Right lung (tissue), 5 donors: Measurements from ENCODE around the gene PPIF. TPM values are rescaled to one million over a fixed set of nuclear protein-coding genes. Genes with fewer than 3 reads are reported as not detected.
"Not testable (repeated sequence)": the region's sequence is repeated elsewhere in the genome, so short reads cannot be mapped to it uniquely, and the experiment has no call there.

Experiments used
- DNase-seq, 2 donors: peaks; one replicate each; pipeline ENCODE4 v3.0.0-alpha.2; 2013
- polyA plus RNA-seq, 5 donors: library from polyadenylated mRNA; unstranded; fragments of 120-200 nt; gene quantifications; one replicate each; pipeline versions ENCODE4 v1.2.1 to v1.2.3, GENCODE V29; 2013; ENCODE audit warnings: inconsistent platforms in 1 of 5, low replicate concordance in 1 of 5; ENCODE audit not compliant: insufficient read length in 5 of 5, insufficient read depth in 1 of 5

The PPIF gene
- polyA plus RNA-seq, 5 donors: 29.7 to 34.7 (median 31.0) TPM

DNA sequence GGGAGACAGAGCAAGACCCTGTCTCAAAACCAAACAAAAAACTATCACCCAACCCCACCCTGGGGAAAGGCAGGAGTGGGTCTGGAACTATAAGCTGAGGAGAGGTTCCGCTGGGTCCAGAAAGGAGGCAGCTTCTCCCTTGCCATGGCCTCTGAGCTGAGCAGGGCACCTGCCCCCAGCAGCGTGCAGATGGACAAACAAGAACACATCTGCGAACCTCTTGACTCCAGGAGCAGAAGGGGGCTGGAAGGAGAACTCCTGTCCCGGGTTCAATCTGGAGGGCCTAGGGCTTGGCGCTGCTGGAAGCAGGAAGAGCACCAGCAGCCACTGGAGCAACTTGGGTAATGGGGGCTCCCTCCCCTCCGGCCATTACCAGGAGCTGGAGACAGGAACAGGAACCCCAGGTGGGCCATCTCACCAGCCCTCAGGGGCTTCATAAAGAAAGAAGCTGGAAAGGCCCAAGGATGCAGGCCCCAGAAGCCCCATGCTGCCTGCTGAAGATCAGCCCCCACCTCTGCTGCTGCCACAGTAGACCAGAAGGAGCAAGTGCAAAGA is 19.0 kb upstream of the PPIF start:
- DNase-seq: no peak

- DNase-seq: no peak
Observed at GRCh38 chr10:79328737-79329504, 18.3 kb upstream of the PPIF start.

DNA sequence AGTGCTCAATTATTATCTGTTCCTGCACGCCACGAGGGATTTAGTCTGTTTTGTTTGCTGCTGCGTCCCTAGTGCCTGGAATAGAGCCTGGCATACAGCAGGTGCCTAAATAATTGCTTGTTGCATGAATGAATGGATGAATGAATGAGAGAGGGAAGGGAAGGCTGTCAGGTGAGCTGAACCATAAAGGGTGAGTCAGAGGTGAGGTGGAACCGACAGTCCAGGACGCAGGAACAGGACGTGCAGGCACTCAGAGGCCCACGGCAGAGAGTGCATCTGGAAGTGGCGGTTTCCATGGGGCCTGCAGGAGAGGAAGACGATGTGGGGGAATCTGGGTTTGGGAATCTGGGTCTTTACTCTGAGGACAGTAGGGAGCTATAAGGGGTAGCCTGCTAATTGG is 17.7 kb upstream of the PPIF start:
- no peak for DNase-seq

DNA sequence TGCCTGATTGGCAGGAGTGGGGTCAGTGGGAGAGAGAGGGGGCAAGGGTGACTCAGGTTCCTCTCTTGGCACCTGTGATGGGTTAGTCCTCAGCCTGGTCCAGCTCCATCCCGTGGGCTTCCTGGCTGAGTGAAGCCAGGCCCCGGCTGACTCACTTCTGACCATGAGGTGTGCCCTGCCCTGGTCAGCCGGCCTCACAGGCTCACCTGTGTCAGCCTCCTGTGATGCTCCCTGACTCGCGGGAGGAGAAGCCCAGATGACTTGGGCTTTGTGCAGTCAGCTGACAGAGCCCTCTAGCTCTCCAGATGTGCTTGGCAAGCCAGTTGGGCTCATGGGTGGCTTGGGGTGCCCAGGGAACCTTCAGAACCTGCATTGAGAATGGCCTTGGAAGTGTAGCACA is 16.0 kb upstream of the PPIF start:
- no peak for DNase-seq

GRCh38 chr10:79331709-79332108 is 15.6 kb upstream of the PPIF start:
- DNase-seq: no peak

DNA sequence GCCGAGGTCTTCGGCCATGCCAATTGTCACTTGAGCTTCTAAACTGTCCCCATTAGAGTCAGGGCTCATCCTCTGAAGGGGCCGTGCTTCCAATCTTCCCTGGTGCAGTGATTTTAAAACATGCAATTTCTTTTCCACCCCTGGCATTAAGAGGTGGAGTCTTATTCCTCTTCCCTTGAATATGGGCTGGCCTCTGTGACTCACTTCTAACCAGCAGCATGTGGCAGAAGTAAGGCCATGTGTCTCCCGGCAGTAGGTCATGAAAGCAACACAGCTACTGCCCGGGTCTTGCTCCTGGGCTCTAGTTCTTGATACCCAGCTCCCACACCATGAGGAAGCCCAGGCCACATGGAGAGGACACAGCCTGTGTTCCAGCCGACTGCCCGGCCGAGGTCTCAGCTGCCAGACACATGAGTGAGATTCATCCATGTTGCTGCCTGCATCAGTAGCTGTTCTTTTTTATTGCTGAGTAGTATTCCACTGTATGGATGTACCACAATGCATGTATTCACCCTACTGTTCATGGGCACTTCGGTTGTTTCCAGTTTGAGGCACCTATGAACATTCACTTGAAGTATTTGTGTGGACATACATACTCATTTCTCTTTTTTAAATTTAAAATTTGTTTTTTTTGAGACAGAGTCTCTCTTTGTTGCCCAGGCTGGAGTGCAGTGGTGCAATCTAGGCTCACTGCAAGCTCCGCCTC is 14.5 kb upstream of the PPIF start:
- DNase-seq: not testable (repeated sequence)

- DNase-seq: no peak
Observed at GRCh38 chr10:79333513-79333912, 13.8 kb upstream of the PPIF start.

GRCh38 chr10:79334573-79334972 is 12.7 kb upstream of the PPIF start:
- no peak for DNase-seq

- no peak for DNase-seq
Observed at GRCh38 chr10:79335094-79335469, 12.2 kb upstream of the PPIF start.

DNA sequence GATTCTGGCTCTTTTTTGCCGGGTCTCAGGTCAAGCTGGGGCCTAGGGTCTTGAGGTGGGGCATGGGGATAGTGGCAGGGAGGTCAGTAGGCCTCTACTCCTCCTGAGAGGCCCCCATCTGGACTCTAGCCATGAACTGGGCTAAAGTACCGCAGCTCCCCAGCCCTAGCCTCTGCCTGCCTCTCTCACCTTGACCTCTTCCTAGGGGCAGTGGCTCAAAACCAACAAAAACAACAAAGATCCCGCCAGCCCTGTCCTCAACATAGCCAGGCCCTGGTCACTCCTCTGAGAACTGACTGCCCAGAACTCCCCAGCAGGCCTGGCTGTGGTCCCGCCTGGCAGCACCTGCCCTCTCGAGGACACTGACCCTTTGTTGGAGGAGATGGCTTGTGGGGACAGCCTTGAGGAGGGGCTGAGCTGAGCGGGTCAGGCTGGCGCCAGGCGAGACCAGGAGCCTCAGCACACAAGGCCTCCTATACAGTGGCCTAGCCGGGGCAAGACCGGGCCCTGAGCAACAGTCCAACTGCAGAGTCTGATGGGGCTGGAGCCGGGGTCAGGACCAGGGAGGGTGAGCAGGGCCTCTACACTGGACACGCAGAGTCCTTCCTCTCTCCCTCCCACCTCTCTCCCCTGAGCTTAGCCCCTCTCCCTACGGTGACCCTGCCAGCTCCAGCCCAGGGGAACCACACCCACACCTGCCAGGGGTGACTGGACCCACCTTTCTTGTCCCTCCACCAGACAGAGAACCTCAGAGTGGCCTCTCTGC is 11.6 kb upstream of the PPIF start:
- no peak for DNase-seq

GRCh38 chr10:79336276-79336675 is 11.0 kb upstream of the PPIF start:
- no peak for DNase-seq

GRCh38 chr10:79336739-79337138 is 10.5 kb upstream of the PPIF start:
- DNase-seq: no peak

DNA sequence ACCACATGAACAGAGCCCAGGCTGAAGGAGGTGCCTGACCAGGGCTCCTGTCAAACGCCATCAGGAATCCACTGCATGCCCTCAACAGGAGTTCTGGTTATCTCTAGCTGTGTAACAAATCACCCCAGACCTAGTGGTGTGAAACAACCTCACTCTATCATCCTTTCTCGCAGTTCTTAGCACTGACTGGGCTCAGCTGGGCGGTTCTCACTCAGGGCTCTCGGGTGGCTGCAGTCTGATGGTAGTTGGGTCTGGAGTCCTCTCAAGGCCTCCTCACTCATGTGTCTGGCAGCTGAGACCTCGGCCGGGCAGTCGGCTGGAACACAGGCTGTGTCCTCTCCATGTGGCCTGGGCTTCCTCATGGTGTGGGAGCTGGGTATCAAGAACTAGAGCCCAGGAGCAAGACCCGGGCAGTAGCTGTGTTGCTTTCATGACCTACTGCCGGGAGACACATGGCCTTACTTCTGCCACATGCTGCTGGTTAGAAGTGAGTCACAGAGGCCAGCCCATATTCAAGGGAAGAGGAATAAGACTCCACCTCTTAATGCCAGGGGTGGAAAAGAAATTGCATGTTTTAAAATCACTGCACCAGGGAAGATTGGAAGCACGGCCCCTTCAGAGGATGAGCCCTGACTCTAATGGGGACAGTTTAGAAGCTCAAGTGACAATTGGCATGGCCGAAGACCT is 9.3 kb upstream of the PPIF start:
- not testable (repeated sequence) for DNase-seq

DNA sequence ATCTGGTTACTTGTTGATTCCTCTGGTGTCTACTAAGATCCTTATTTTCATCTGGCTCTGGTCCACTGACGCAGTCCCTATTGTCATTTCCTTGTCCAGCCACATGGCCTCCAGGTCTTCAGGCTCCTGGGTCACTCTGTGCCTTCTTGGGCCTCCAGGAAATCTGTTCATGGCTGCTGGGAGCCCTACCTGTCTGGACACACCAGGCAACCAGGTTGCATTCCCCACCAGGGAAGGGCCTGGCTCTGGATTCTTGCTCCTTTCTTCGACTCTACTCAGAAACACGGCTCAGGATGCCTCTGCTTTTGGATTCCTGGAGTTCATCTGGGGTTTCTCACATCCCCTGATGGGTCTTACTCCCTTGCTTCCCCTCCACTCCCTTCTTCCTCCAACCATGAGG is 8.0 kb upstream of the PPIF start:
- DNase-seq: no peak

DNA sequence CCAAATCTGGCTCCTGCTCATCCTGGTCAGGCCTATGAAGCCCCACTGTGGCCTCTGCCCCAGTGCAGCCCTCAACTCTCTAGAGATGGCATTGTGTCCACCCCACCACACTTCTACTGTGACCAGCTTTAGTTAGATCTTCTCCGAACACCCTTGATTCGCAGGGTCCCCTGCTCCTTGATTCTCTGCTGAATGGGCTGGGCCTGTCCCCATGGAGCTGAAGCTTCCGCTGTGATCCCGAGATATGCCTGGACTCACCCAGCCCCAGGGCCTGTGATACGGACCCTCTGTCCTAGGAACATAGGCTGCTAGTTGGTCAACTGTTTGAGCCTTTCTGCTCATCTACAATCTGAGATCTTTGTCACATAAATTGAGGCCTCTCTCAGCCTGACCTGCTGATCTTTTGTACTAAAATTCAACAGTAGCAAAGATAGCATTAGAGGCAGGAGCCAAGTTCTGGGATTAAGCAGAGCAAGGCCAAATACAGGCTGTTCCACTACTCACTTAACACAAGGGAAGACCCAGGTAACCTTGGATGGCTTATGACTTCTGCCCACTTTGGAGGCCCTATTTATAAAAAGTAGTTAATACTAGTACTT is 6.5 kb upstream of the PPIF start:
- DNase-seq: no peak

- no peak for DNase-seq
Observed at GRCh38 chr10:79342295-79342761, 4.9 kb upstream of the PPIF start.

DNA sequence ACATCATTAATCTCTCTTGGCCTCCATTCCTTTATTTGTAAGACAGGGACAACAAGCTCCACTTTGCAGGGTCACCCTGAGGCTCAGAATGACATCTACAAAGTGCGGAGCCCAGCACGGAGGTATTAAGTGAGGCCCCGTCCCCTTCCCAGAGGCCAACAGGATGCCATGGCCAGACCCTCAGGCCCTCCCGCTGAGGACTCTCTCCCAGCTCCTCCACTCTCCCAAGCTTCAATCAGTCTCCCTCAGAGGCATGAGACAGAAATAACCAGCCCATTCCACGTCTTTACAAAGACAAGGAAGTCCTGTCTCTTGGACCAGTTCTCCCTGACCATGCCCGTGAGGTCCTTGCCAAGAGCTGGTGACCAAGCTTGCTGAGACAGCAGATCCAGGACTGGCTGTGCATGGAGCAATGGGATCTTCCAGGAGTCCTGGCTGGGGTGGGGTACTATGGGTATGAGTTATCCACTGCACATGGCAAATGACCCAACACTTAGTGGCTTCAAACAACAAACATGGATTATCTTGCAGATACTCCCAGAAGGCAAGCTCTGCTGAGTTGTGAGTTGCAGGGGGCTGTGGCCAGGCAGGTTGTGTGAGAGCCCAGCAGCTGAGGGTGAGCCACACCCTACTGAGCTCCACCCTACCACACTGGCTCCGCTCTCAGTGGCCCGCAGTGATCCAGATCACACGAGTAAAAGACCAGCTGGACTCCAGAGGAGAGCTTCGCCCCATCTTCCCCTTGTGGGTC is 4.3 kb upstream of the PPIF start:
- no peak for DNase-seq

DNA sequence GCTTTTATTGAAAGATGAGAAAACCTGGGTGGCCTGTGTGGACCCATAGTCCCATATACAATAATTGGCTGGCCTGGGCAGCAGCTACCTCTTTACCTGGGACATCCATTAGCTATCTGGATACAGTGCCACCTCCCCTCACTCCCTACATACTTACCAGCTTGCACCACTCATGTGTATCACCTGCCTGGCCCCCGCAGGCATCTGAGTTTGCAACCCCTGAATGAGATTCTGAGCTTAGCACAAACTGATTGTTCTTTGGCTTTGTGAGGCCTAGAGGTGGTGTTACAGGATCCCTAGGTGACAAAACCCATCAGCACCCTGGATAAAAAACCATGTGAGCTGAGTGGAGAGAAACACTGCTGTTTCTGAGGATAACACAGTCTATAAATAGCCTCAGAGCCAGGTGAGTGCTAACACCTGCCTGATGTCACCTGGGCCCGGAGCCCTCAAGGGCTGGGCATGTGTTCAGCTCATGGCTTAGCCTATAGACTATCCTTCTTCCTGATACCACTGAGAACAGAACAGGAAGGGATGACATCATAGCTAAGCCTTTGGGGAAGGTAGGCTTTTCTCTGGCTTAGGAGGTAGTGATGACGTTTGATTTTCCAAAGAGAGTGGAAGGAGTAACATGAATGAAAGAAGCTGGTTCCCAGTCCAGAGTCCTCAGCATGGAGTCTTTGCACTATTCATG is 2.6 kb upstream of the PPIF start:
- peak in 1 of 2 donors; percentile 13 for DNase-seq

DNA sequence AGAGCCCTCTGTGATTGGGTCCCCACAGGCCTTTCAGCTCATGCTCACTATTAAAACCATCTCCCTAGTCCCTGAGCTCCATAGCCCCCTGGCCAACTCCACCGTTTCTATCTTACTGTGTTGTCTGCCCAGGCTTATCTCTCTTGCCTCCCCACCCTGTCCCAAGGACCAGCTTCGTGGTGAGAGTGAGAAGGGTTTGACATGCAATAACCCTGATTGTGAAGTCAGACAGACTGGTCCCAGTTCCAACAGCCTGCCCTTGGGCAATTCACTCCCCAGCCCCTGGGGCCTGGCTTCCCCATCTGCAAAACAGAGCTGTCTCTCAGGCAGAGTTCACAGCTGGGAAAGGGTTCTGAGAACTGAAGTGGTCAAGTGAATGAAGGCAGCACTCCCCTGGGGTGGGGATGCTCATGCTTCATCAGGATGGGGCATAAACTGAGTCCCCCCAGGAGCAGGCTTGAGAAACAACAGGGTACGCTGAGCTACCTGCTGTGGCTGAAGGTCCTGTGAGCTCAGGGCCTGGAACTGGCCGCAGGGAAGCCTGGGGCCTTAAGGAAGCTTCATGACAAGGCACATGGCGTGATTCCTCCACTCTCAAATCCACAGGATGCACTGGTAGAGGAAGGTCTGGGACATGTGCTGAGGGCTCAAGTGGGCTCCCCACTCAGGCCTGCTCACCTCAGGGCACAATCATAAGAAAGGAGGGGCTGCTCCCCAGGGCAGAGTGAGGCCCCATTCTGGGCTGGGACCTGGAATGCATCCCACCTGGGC is 1.8 kb upstream of the PPIF start:
- DNase-seq: no peak
